ENCODE results near the gene NUP42. TPM values are rescaled to one million over a fixed set of nuclear protein-coding genes. Genes with fewer than 3 reads are reported as not detected.

Gene NUP42
- total and polyA plus RNA-seq, 10 of the 15 experiments (the other 5 are each of a cell fraction or from before 2014, with no cell fraction given), result 48.6 to 124 (median 74.3) TPM

DNA sequence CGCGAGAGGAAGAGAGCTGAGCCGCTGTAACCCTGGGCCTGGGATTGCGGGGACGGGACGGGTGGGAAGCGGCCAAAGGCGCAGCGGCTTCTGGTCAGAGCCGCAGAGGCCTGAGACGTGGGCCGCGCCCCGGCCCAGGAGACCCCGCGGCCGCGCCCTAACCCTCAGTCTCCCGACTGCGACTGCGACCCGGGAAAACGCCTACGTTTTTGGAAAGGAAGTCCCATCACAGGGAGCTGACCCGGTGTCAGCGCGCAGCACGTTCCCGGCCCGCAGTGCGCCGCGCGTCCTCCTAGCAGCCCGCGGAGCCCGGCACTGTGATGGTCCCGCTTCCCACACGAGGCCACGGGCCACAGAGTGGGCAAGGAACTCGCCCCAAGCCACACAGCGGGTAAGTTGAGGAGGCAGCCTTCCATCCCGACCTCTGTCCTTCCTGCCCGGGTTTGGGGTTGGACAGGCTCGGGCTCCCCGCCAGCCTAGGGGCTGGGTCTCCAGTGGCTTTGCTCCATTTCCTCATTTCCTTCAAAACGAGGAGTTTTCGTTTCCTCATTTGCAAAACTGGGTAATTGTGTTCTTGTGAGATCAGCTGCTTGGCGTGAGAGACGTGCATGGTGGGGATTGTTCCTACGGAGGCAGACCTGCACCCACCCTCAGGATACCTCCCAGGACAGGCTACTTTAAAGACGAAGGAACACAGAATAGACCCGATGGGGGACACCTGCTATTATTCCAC, 65.9 kb downstream of the NUP42 start (continued):
- TF ChIP-seq E2F8 (IDR thresholded peaks at IDR 0.05; ENCODE audit: low read depth, partially characterized antibody) (no peak), ZNF217 (IDR thresholded peaks at IDR 0.05) (no peak)
- TF ChIP-seq, protein P1, sequence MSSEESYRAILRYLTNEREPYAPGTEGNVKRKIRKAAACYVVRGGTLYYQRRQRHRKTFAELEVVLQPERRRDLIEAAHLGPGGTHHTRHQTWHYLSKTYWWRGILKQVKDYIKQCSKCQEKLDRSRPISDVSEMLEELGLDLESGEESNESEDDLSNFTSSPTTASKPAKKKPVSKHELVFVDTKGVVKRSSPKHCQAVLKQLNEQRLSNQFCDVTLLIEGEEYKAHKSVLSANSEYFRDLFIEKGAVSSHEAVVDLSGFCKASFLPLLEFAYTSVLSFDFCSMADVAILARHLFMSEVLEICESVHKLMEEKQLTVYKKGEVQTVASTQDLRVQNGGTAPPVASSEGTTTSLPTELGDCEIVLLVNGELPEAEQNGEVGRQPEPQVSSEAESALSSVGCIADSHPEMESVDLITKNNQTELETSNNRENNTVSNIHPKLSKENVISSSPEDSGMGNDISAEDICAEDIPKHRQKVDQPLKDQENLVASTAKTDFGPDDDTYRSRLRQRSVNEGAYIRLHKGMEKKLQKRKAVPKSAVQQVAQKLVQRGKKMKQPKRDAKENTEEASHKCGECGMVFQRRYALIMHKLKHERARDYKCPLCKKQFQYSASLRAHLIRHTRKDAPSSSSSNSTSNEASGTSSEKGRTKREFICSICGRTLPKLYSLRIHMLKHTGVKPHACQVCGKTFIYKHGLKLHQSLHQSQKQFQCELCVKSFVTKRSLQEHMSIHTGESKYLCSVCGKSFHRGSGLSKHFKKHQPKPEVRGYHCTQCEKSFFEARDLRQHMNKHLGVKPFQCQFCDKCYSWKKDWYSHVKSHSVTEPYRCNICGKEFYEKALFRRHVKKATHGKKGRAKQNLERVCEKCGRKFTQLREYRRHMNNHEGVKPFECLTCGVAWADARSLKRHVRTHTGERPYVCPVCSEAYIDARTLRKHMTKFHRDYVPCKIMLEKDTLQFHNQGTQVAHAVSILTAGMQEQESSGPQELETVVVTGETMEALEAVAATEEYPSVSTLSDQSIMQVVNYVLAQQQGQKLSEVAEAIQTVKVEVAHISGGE (CRISPR knock-in tag; IDR thresholded peaks at IDR 0.05), result no peak

- Histone ChIP-seq H3K9ac (ENCODE audit: control insufficient read depth, insufficient read depth, low read length) (no peak overlapping the region), H3K4me2 (ENCODE audit: control insufficient read depth, insufficient read depth) (no peak overlapping the region), H2AFZ (ENCODE audit: control insufficient read depth, low read depth, low read length) (no peak overlapping the region), H3K36me3 (ENCODE audit: control insufficient read depth in 2 of 2, insufficient read depth in 2 of 2, low read length in 1 of 2) (no peaks in the 10 kb centered on the region), H4K20me1 (ENCODE audit: control insufficient read depth, insufficient read depth) (no peaks in the 10 kb centered on the region), H3K9me3 (replicated peaks; ENCODE audit: control insufficient read depth, insufficient read depth, low read length) (peaks cover 3% of the 10 kb centered on the region; the same call in 2 of the 3 replicates), H3K79me2 (ENCODE audit: control insufficient read depth, insufficient read depth, low read length) (no peaks in the 10 kb centered on the region), H3K27me3 (replicated peaks in 1 of 2; ENCODE audit: control insufficient read depth in 2 of 2, insufficient read depth in 2 of 2, low read length in 1 of 2) (0 out of 4 replicates have a peak, but pooled peaks cover 0 to 5% of the 10 kb centered on the region in 2 experiments), H3K4me1 (ENCODE audit: control insufficient read depth, insufficient read depth, low read length) (no peaks in the 10 kb centered on the region; the same call in 1 of the 2 replicates), H3K27ac (ENCODE audit: control insufficient read depth, insufficient read depth) (no peak overlapping the region), H3K4me3 (no peak overlapping the region)
- FAIRE-seq, result no peak
- SMC1A ChIA-PET (ENCODE audit: uncharacterized antibody, unreplicated experiment), result interaction anchor here (0.8 to 1.4 kb wide), 2 partner anchors 13 to 291 kb away, joined by 3 to 4 read pairs; no protein-coding TSS in a partner anchor
- no peak for DNase-seq (ENCODE audit: low read depth, low spot score)
- CTCF ChIA-PET, result interaction anchor here (1.3 kb wide), 1 partner anchor 12 kb away, joined by 5 read pairs; no protein-coding TSS in a partner anchor
- intact Hi-C loops (cut with micrococcal nuclease; ENCODE audit: unreplicated experiment), result no loop called here
- ATAC-seq, result no peak
- RAD21 ChIA-PET (ENCODE audit: unreplicated experiment), result no interaction called here
- in situ Hi-C loops (cut with MboI), result no loop called here
- no TSS peak for BruUV-seq (replicated peaks)
- POLR2A ChIA-PET, result interaction anchor here (0.6 kb wide), 1 partner anchor 51 kb away, joined by 3 read pairs; no protein-coding TSS in a partner anchor
- TF ChIP-seq SMAD1 (IDR thresholded peaks at IDR 0.05; ENCODE audit: low read depth, partially characterized antibody) (no peak), GABPA (IDR thresholded peaks at IDR 0.05; ENCODE audit: low read depth) (no peak), POLR2A (IDR thresholded peaks at IDR 0.05; ENCODE audit: low read depth, low read length) (no peak), BHLHE40 (IDR thresholded peaks at IDR 0.05; ENCODE audit: borderline replicate concordance in 1 of 2, low read depth in 2 of 2, low read length in 1 of 2) (no peak), CEBPZ (IDR thresholded peaks at IDR 0.05; ENCODE audit: low read depth, low read length) (no peak), NR2C1 (IDR thresholded peaks at IDR 0.05) (no peak), CREB1 (IDR thresholded peaks at IDR 0.05; ENCODE audit: low read depth) (no peak)
Observed at GRCh38 chr7:23249486-23249885, 67.6 kb downstream of the NUP42 start.
